NCI-H187 treated with DMSO at 0.1 percent for 48 hours (cell line): Measurements from ENCODE around the gene PCSK1.
"Not testable (repeated sequence)": the region's sequence is repeated elsewhere in the genome, so short reads cannot be mapped to it uniquely, and the experiment has no call there.

Experiments used
- DNase-seq: peaks from one replicate; lab custom pipeline; 2025; lab: John Stamatoyannopoulos, UW

Gene PCSK1

DNA sequence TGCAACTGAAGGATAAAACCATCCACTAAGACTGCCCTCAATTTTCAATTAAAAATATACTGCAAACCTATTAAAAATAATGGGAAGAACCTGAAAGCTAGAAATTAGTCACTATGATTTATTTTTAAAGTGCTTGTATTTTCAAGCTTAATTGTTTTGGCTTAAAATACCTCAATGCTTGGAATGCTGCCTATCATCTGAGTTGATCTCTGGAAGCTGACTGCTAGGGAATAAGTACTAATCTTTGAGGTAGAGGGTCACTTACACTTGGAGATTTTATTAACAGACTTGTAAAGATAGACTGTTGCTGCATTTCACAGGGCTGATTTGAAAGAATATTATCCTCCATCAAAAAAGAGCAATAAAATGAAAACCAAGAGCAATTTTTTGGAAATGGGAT is 6.2 kb downstream of the PCSK1 start:
- DNase-seq: no peak

DNA sequence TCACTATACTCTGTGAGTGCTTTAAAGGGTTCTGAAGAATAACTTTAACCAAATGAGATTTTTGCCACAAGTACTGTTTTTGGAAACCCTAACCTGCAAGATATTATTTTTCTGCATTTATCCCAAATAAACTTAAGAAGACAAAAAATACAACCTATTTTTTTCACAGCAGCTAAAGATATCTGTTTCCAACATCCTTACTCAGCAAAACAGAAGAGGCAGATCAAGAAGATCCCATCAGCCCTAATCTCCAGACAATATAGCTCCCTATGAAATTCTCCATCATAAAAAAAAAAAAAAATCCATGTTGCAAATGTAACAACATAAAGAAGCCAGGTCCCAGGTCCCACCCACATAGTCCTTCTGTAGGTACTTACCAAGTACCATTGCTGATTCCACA is 7.6 kb downstream of the PCSK1 start:
- DNase-seq: no peak

DNA sequence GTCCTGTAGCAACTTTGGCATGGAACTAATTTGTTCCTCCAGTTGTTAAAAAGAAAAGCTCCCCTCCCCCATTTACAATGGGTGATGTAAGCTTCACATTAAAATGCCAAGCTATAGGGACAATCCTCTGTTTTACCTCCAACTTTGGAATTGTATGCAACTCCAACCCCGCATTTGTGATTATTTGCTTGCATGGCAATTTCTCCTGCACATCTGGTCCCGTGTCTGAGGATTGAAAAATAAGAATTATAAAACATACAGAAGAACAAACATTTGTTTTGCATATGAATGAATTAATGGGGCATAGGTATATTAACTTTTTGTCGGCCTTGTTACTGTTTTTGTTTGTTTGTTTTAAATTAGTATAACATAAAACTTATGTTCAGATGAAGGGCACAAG is 17.2 kb downstream of the PCSK1 start:
- no peak for DNase-seq

DNA sequence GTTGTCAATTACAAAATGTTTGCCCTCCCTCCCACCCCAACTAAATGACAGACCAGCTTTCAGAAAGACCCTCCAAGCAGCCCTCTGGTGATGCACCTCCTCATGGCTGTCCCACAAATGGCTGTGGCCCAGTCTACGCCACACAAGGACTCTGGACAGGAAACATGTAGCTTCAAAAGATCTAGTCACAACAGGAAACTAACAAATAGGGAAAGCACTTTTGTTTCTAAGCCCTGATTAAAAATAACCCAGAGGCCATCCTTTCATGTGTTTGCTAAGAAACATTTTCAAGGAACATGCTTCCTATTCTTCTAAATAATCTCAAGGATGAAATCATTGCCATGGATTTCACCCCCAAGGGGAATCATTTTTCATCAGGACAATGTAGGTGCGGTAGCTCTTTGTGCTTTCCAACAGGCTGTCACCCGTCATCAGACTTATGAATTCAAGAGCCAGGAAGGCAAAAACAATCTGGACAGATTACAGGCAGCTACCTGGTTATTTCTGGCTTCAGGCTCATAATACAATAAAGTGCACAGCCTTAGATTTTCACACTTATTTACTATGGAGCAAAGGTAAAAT is 20.1 kb downstream of the PCSK1 start:
- DNase-seq: no peak

DNA sequence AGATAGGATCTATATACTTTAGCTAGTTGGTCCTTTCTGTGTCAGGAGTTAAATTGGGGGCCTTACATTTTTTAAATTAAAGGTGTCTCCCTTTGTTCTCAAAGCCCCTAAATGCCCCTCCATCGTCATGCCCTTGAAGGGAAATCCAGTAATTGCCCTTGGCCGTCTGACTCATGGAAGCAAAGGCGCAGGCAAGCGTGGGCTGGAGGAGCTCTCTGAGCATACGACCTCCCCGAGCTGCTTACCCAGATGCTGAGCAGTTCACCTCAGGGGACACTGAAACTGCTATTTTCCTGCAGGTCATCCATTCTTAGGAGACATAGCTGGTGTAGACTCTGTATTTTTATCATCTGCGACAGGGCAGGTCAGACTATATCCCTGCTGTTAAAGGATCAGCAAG is 23.0 kb downstream of the PCSK1 start:
- no peak for DNase-seq

DNA sequence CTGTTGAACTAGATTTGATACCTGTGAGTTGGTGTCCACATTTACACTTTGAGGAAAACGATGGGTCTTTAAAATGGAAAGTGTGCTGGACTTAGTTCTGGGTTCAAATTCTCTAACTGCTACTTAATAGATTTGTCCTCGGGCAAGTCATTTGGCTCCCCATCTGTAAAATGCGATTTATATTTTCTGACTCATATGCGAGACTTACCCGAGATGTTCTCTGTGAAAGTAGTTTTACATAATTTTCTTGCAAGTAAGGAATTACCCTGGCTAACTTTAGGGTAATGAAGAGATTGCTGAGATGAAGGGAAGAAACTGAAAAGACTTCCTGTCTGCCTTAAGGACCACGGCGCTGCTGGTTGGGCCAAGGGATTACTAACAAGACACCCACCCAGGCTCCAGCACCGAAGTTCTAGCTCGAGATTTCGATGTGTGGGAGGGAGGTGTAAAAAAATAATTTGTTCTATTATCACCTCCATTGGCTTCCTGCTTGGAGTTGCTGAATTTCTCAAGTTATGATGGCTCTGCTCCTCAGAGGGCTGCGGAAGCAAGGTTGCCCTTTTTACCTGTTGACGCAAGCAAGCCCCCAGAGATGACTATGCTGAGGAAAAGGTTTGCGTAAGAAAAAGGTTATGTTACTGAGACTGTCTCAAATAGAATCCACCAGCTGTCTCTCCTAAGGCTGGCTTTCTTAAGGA is 24.1 kb downstream of the PCSK1 start:
- no peak for DNase-seq

DNA sequence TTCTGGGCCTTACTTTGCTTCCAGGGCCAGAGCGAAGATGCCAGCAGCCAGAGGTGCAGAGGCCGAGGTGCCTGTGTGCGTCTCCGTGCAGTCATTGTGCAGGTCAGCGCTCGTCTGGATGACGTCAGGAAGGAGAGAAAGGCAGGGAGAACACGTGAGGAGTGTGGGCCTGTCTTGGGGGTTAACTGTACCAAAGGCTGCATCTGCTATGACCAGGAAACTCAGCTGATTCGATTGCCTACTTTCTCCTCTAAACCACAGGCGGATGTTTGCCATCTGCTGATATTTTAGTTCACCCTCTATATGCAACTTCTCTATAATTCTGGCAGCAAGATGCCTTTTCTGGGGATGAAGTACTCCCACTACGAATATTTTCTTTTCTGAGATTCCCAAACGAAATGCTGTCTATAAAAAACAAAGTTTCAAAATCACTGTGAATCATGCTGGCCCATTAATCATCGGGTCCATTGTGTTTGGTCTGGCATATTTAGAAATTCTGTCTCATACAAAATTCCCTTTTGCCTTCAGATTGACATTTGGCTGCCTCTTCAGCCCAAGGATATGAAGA is 24.8 kb downstream of the PCSK1 start:
- DNase-seq: no peak

DNA sequence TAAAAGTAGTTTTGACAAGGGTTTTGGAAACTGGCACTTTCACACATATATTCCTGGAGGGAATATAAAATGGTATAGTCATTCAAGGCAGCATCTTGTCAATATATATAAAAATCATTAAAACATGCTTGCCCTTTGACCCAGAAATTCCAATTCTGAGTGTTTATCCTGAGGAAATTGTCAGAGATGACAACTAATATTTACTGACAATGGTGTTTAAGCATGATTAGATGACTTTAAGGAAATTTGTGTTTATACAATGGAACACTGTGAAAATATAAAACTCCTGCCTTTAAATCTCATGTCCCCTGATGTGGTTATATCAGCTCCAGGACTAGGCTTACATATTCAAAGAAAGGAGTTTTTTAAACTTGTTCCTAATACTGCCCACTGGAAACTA is 25.6 kb downstream of the PCSK1 start:
- DNase-seq: no peak

DNA sequence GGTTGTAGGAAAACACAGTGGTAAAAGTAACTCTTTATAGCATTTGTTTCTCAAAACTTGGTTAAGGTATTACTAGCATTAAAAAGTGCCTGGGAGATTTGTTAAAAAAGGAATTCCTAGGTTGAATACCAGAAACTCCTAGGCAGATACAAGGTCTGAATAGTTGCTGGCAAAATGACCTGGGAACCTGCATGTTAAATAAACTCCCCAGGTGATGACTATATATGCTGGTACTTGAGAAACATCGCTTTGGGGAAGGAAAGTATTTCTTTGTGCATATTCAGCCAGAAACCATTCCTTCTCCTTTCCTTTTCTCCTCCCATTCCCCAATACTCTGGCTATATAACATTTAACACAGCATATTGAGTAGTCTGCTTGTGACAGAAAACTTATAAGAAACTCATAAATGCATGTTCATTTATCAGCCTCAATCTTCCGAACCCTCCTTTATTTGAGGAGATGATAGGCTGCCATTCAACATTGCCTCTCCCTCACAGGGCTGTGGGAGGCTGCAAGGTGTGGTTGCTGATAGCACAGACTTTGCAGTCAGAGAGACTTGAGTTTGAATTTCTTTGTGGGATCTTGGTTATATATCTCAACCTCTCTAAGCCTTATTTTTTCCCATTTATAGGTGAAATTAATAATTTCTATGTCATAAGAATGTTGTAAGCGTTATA is 28.7 kb downstream of the PCSK1 start:
- no peak for DNase-seq

DNA sequence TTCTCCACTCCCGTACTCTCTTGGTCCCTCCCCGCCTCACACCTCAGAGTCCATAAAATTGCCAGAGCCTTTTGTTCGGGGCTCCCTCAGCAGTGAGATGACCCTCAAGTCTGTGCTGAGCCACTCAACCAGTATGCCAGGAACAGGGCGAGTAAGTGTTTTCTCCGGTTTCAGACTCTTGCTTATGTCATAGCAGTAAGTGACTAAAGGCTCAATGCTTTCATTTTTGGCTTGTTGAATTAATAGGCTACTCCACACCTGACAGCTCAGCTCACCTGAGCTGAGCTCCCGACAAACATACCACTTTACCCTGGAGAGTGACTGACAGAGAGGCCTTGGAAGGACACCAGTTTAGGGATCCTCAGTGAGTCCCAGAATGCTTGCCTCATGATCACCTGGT is 30.5 kb downstream of the PCSK1 start:
- peak; percentile 68 for DNase-seq

DNA sequence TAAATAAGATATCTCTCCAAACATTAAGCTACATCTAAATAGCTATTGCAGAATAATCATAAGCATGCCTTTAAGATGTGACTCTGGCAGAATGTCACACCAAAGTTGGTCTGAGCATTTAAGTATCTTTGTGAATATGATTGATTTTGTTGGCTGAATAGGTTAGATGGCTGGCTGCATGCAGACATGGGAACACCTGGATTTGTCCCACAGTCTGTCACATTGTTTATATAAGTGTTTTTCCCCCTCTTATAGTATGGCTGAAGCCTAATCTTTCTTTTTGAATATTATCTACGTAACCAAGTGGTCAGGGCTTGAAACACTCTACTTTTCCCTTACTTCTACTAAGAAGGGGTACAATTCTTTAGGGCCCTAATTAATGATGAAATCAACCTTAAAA is 36.2 kb downstream of the PCSK1 start:
- no peak for DNase-seq

DNA sequence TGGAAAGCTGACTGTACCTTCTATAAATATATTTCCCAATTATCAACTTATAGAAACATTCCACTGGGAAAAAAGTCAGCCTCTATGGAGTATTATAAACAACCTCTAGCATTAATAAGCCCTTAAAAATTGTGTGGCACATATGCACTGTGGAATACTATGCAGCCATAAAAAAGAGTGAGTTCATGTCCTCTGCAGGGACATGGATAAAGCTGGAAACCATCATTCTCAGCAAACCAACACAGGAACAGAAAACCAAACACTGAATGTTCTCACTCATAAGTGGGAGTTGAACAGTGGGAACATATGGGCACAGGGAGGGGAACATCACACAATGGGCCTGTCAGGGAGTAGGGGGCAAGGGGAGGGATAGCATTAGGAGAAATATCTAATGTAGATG is 37.8 kb downstream of the PCSK1 start:
- DNase-seq: not testable (repeated sequence)

DNA sequence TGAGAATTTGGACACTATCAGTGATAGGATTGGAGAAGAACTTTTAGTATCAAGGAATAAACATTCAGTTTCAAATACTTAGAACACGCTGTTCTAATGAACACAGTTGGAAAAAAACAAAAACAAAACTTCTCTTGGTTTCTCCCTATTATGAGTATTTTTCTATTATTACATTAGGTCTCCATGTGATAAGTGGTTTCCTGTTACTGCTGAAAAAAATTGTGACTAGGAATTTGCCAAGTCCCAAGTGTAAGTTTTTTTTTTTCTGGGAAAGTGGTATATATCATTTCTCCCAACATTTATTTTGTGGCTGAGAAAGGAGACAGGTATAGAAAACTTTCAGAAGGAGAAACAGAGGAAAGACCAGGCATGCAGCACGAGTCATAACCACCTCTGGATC is 41.1 kb downstream of the PCSK1 start:
- DNase-seq: no peak

DNA sequence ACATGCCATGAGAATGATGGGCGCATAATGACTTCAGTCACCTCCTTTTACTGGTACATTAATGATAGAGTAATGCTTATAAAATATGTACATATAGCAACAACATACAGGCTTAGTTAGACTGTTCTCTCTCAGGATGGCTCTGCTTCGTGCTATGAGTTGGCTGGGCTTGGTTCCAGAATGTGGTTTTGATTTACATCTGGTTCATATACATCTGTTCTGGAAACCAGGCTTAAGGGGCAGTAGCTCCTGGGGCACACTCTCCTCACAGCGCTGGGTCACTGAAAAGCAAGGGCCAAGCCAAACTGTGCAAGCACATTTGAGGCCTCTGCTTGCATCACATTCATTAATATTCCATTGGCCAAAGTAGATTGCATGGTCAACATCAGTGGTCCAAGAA is 44.9 kb downstream of the PCSK1 start:
- no peak for DNase-seq

DNA sequence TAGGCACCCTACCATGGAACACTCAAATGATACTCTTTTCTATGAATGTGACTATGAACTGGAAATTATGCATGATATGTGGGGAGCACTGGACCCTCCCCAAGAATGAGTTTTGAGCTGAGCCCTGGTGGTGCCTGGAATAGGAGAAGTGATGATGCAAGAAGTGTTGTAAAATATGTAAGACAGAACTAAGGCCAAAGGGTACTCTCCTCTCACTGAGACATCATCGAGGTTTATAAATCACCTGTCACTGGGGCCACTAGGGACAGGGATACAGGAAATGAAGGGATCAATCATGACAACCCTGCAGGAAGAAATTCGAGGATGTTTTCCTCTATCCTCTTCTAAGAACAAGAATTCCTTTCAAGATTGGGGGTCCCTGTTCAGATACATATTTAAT is 45.4 kb downstream of the PCSK1 start:
- no peak for DNase-seq

DNA sequence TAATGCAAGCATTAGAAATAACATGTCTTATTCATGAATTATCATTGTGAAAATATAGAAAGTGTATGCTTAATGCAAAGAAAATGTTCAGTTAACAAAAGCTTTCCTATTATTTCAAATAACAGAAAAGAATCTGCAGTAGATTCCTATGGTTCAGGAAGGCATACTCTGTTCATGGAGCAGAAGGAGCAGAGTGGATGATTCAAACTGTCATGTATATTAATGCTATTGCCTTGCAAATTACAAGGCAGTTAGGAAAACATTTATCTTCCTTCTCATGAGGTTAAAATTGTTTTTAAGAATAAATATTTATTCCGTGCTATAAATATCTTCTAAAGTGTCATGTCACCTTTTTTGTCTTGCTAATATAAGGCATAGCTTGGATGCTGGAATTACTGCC is 47.5 kb downstream of the PCSK1 start:
- no peak for DNase-seq

DNA sequence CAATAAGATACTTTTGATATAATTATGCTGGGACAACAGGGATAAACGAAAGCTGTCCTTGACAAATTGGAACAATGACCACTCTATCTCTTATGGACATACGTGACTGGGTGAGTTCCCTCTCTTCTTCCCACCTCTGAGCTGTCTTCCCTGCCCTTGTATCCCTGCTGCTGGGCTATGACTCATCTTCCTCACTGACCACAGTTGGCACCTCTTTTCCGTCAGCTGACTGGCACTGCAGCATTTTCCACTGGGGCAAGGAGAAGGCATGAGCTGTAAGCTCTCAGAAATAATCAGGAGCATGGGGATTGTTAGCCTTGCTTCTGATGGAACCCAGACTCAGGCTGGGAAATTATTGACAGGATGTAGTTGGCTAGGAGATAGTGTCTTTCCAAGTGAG is 48.7 kb downstream of the PCSK1 start:
- no peak for DNase-seq

DNA sequence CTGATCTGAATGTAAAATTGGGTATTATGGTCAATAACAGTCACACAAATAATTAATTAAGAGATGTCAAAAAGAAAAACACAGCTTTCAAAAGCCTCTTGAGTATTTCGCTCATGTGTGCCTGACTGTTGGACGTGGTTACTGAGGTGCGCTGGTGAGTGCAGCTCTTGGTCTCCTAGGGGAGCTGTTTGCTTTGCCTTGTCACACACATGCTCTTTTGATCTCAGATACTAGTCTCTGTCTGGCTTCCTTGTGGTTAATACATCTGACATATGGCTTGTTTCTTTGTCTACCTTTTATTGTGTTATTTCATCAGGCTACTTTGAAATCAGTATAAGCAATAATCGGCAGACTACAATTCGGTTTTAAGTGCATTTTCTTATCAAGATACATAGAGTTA is 51.5 kb downstream of the PCSK1 start:
- DNase-seq: peak; percentile 62

DNA sequence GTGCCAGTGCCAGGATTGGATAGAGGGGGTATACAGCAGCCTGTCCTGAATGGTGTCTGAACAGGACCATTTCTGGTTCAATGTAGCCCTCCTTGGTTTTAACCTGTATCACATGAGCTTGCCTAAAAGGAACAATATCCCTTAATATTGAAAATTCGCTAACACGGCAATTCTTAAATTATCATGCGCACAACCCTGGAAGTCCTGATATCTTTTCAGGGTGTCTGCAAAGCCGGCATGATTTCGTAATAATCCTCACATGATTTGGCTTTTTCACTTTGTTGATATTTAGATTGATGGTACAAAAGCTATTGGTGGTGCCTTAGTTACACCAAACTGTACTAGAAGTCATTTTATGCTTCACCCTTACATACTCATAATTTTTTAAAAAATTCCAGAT is 53.2 kb downstream of the PCSK1 start:
- DNase-seq: no peak

DNA sequence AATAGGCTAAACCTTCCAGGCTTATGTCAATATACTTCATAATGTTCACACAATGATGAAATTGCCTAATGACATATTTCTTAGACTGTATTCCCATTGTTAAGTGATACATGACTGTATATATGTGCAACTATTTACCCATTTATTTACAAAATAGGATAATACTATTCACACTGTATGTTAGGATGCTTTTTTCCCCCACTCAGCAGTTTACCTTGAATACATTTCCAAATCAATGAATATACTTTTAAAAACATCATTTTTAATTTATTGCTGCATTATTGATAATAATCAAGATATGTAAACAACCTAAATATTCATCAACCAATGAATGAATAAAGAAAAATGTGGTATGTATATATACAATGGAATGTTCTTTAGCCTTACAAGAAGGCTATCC is 55.5 kb downstream of the PCSK1 start:
- DNase-seq: no peak

DNA sequence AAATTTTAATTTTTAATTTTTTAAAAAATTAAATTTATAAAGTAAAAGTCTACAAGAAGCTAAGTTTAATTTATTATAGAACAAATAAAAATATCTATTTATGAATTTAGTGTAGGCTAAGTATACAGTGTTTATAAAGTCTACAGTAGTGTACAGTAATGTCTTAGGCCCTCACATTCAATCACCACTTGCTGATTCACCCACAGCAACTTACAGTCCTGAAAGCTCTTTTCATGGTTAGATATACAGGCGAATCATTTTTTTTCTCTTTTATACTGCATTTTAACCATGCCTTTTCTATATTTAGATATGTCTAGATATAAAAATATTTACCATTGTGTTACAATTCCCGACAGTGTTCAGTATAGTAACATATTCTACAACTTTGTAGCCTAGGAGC is 55.9 kb downstream of the PCSK1 start:
- DNase-seq: no peak

DNA sequence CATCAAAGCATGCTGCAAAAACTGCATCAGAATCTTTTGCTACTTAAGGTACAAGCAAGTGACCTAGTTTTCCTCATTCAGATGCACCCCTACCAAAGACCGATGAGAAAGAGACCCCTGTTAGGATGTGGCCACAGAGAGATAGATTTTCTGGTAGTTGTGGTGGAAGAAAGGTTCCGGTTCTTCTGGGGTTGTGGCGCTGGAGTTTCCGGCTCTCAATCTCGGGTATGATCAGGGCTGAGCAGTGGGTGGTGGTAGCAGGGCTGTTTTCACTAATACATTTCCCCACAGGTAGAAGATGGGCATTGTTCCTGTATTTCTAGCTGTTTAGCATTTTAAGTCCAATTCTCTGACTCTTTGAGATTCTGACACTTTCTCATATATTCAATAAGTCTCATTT is 58.4 kb downstream of the PCSK1 start:
- no peak for DNase-seq

DNA sequence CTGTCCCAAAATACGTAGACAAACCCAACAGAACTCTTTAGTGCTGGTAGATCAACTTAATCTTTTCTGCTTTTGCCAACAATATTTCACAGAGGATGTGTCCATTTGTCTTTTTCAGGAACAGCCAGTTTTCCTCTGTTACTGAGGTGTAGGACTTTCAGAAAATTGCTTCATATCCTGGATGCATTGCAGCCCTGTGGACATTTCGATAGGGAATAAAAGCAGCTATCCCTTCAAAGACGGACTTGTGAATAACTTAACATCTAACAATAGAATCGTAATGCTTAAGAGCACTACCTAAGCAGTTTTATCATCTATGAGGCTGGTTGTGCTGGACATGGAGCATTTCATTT is 59.7 kb downstream of the PCSK1 start:
- no peak for DNase-seq
